ENCODE results near the gene RABGEF1. TPM values are rescaled to one million over a fixed set of nuclear protein-coding genes. Genes with fewer than 3 reads are reported as not detected.
A peak's percentile ranks its signal among the peaks of the same experiment; 100 is the strongest.
"Not testable (repeated sequence)": the region's sequence is repeated elsewhere in the genome, so short reads cannot be mapped to it uniquely, and the experiment has no call there.

The RABGEF1 gene
- total RNA-seq, 1 donor from 2014 or later, result 30.2 TPM

- DNase-seq, result no peak
Measured at GRCh38 chr7:66735850-66736249, 4.7 kb upstream of the RABGEF1 start.

GRCh38 chr7:66736892-66737291 lies 3.6 kb upstream of the RABGEF1 start:
- DNase-seq, result no peak

GRCh38 chr7:66737667-66738066 lies 2.9 kb upstream of the RABGEF1 start:
- DNase-seq, result no peak

GRCh38 chr7:66739477-66739876 lies 1.1 kb upstream of the RABGEF1 start:
- DNase-seq, result no peak

- DNase-seq, result no peak
Measured at GRCh38 chr7:66739953-66740301, 606 bp upstream of the RABGEF1 start.

- DNase-seq, result peak; percentile 61
Measured at GRCh38 chr7:66740980-66741709, 612 bp downstream of the RABGEF1 start.

- DNase-seq, result peak; percentile 17
Measured at GRCh38 chr7:66741710-66742049, 1.1 kb downstream of the RABGEF1 start.

- DNase-seq, result not testable (repeated sequence)
Measured at GRCh38 chr7:66742298-66742697, 1.8 kb downstream of the RABGEF1 start.

- no peak for DNase-seq
Measured at GRCh38 chr7:66743920-66744319, 3.4 kb downstream of the RABGEF1 start.

GRCh38 chr7:66747385-66747784 lies 6.9 kb downstream of the RABGEF1 start:
- DNase-seq, result no peak

- no peak for DNase-seq
Measured at GRCh38 chr7:66747881-66748511, 7.5 kb downstream of the RABGEF1 start.

- no peak for DNase-seq
Measured at GRCh38 chr7:66748791-66749190, 8.3 kb downstream of the RABGEF1 start.

GRCh38 chr7:66751945-66752344 lies 11.4 kb downstream of the RABGEF1 start:
- no peak for DNase-seq

- no peak for DNase-seq
Measured at GRCh38 chr7:66754541-66754940, 14.0 kb downstream of the RABGEF1 start.

- DNase-seq, result not testable (repeated sequence)
Measured at GRCh38 chr7:66755059-66755458, 14.5 kb downstream of the RABGEF1 start.

- not testable (repeated sequence) for DNase-seq
Measured at GRCh38 chr7:66756227-66756626, 15.7 kb downstream of the RABGEF1 start.

- no peak for DNase-seq
Measured at GRCh38 chr7:66756889-66757288, 16.4 kb downstream of the RABGEF1 start.

GRCh38 chr7:66757939-66758338 lies 17.4 kb downstream of the RABGEF1 start:
- DNase-seq, result no peak

- no peak for DNase-seq
Measured at GRCh38 chr7:66758950-66759628, 18.6 kb downstream of the RABGEF1 start.

- not testable (repeated sequence) for DNase-seq
Measured at GRCh38 chr7:66763183-66763582, 22.6 kb downstream of the RABGEF1 start.

GRCh38 chr7:66763633-66764355 lies 23.3 kb downstream of the RABGEF1 start:
- DNase-seq, result not testable (repeated sequence)

- DNase-seq, result not testable (repeated sequence)
Measured at GRCh38 chr7:66764905-66765304, 24.4 kb downstream of the RABGEF1 start.

All from tongue (tissue), 2 donors.